ENCODE results near the gene PRKG2.

The PRKG2 gene

GRCh38 chr4:81118086-81118485, 96.9 kb downstream of the PRKG2 start:
- DNase-seq (ENCODE audit: insufficient read length, low spot score) = no peak
- no peak for TF ChIP-seq CTCF (IDR thresholded peaks at IDR 0.05; ENCODE audit: insufficient read depth, missing control alignments)
- no peak for FAIRE-seq

- no peak for DNase-seq (ENCODE audit: insufficient read length, low spot score)
- no peak for FAIRE-seq
- no peak for TF ChIP-seq CTCF (IDR thresholded peaks at IDR 0.05; ENCODE audit: insufficient read depth, missing control alignments)
These were observed 98.5 kb downstream of the PRKG2 start for GRCh38 chr4:81116566-81116965.

- TF ChIP-seq CTCF (IDR thresholded peaks at IDR 0.05; ENCODE audit: insufficient read depth, missing control alignments) = no peak
- FAIRE-seq (no peak), DNase-seq (ENCODE audit: insufficient read length, low spot score) (no peak)
These were observed 102.0 kb downstream of the PRKG2 start for GRCh38 chr4:81113024-81113423.

GRCh38 chr4:81109356-81109755, 105.7 kb downstream of the PRKG2 start:
- DNase-seq (ENCODE audit: insufficient read length, low spot score) (no peak), FAIRE-seq (no peak)
- no peak for TF ChIP-seq CTCF (IDR thresholded peaks at IDR 0.05; ENCODE audit: insufficient read depth, missing control alignments)

- TF ChIP-seq CTCF (IDR thresholded peaks at IDR 0.05; ENCODE audit: insufficient read depth, missing control alignments) = no peak
- FAIRE-seq (no peak), DNase-seq (ENCODE audit: insufficient read length, low spot score) (no peak)
These were observed 108.9 kb downstream of the PRKG2 start for GRCh38 chr4:81106150-81106549.

GRCh38 chr4:81102107-81102506, 112.9 kb downstream of the PRKG2 start:
- TF ChIP-seq CTCF (IDR thresholded peaks at IDR 0.05; ENCODE audit: insufficient read depth, missing control alignments) = no peak
- FAIRE-seq (no peak), DNase-seq (ENCODE audit: insufficient read length, low spot score) (no peak)

- FAIRE-seq (no peak), DNase-seq (ENCODE audit: insufficient read length, low spot score) (no peak)
- no peak for TF ChIP-seq CTCF (IDR thresholded peaks at IDR 0.05; ENCODE audit: insufficient read depth, missing control alignments)
These were observed 118.5 kb downstream of the PRKG2 start for GRCh38 chr4:81096566-81096965.

Data from D721Med (cell line).